Cardiac ventricle fibroblast (primary cell): ENCODE data around the gene TAF1L. TPM values are rescaled to one million over a fixed set of nuclear protein-coding genes. Genes with fewer than 3 reads are reported as not detected.

Experiments used
- total RNA-seq: library from RNA; depleted of rRNA; stranded (reverse); fragments of >200 nt; gene quantifications from 2 replicates; pipeline ENCODE4 v1.2.3, GENCODE V29; 2015

TAF1L gene
- not detected in 2 replicates for total RNA-seq

GRCh38 chr9:32635362-32635761, at the start of gene TAF1L:
TSS of gene TAF1L (minus strand) at chr9:32635669. CDS start at chr9:32635579, 90 bp downstream.

Other genes starting within 250 kb of the TAF1L start
- gene RIGI, start 109.5 kb downstream of the TAF1L start, total RNA-seq, result 4.9 and 5.4 TPM in 2 replicates
- gene SMIM27, start 83.3 kb downstream of the TAF1L start, total RNA-seq, result 2.6 and 7.3 TPM in 2 replicates
- 16.1 and 16.7 TPM in 2 replicates for gene TOPORS, start 83.1 kb downstream of the TAF1L start, total RNA-seq
- 26.3 and 45.6 TPM in 2 replicates for gene NDUFB6, start 62.5 kb downstream of the TAF1L start, total RNA-seq
- gene TMEM215, start 147.9 kb upstream of the TAF1L start, total RNA-seq, result not detected in 2 replicates